Measurements from ENCODE around the gene PPARA.

- TF ChIP-seq CTCF (IDR thresholded peaks at IDR 0.05; ENCODE audit: low read length): no peak
- no peak for TF ChIP-seq EZH2 (optimal IDR thresholded peaks at IDR 0.05; ENCODE audit: low read depth, low read length)
Measured at GRCh38 chr22:46171940-46172339, 21.6 kb downstream of the PPARA start.

Data from MM.1S (cell line).